NCI-H2196 (cell line): ENCODE measurements around the gene SPATA21.
"Not testable (repeated sequence)": the region's sequence is repeated elsewhere in the genome, so short reads cannot be mapped to it uniquely, and the experiment has no call there.

Experiments used
- DNase-seq: peaks from one replicate; lab custom pipeline; 2025; ENCODE audit not compliant: unreplicated experiment; lab: John Stamatoyannopoulos, UW

SPATA21 gene, protein sequence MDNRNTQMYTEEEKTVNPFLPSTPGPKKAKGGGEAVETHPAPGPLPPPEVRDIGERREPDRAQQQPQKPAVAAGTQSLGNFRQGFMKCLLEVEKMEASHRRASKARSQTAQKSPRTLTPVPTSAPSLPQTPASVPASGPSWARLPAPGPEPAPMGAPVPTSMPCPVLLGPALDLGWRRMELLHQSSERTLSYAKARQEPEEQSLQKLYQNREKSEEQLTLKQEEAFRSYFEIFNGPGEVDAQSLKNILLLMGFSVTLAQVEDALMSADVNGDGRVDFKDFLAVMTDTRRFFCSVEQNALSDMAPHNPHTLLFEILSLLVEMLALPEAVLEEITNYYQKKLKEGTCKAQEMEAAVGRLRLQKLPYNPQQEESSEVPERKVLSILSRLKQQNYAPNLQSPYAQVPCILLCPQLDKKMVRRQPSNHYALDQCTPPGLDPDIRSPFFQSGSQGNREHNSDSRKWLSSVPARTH

DNA sequence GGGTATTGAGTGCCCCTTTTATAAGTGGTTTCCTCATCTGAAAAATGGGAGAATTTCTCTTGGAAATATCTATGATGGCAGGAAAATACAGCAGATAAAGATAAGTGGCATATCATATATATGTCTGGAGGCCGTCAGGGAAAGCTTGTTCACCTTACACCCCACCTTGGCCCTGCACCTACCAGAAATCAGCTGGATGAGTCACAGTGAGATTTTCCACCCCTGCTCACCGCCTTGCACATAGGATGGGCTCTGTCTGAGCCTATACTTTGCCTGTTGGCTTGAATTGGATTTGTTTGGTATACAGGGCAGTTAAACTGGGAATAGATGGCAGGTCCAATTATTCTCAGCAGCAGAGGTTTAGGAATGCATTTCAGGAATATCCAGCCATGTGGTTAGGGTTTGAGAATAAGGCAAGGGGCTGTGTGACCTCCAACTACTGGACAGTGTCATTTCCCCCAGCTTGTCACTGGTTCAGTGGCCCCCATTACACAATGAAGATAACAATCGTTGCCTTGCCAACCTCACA lies at the start of gene SPATA21:
TSS of gene SPATA21 (minus strand) at position 479 of the 529 bp plus-strand sequence. CDS start 6,053 bp downstream, outside the sequence.
- no peak for DNase-seq

GRCh38 chr1:16487011-16487410 lies 49.8 kb upstream of the SPATA21 start:
- DNase-seq: not testable (repeated sequence)

DNA sequence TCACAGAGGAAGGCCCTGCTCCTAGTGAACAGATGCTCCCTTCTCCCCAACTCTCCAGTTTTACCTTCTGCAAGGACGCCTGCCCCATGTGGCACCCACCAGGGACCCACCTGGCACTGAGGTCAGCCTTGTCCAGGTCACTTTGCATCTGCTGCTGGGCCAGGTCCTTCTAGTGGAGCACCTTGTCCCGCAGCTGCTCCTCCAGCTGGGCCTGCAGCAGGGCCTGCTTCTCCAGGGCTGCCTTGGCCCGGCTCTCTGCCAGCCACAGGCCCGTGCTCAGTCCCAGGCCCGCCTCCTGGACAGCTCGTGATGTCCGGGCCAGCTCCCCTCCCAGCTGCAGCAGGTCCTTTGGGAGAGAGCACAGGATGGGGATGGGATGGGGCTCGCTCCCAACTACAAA lies 49.1 kb upstream of the SPATA21 start:
- not testable (repeated sequence) for DNase-seq

DNA sequence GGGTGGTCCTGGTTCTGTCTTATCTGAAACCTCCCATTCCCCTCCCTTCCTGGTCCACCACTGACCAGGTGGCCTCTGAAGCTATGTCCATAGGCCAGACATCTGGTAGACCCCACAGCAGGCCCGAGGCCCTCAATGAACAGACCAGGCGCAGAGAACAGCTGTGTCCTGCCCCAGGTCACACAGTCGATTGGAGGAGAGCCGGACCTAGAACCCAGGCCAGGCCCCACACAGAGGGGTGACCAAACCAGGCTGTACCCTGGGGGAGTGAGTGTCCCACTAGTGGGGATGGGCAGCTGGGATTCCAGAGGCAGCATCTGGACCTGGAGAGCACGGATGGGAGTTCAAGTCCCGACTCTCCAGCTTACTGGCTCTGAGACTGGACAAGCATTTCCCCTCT lies 47.7 kb upstream of the SPATA21 start:
- DNase-seq: no peak

DNA sequence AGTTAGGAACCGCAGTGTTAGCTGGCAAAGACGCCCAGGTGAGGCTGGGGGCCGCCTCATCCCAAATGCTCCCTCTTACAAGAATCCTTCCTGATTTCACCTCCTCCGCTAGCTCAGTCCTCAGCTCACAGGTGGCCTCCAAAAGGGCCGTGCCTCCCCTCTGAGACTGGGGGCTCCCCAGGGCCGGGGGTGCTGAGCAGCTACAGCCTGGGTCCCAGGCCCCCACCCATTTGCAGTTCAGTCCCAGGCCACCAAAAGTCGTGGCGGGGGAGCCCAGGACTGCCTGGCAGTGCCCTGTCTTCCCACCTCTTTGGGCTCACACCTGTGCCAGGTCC lies 47.2 kb upstream of the SPATA21 start:
- DNase-seq: no peak

DNA sequence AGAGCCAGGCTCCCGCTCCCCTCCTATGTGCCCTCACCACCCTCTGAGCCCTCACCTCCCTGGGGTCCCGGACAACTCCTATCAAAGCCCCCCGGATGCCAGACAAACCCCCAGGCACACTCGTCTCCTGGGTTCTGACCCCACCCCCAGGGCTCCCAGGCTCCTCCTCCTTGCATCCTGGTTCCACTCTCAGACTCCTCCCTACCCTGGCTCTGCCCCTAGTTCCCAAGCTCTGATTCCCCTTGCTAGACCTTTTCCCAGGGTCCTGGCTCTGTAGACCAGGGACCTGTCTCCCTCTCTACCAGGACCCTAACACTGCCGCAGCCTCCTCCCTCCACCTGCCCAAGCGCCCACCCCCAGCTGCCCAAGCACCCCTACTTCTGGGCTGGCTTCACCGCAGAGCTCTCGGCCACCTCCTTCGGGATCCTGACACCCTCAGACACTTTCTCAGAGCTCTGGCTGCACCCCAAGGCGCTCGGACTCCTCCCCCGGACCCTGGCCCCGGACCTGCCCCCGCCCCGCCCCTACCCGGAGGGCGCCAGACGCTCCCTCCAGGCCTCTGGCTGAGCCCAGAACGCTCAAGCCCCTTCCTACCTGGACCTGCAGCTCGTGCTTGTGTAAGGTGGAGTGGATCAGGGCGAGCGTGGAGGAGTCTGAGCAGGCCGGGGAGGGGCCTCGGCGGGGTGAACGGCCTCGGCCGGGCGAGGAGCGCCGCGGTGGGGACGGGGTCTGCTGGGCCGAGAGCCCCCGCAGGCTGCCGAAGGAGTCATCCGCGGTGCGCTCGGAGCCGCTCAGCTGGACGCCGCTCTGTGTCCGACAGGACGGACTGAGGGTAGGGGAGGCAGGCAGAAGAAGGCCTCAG lies 46.6 kb upstream of the SPATA21 start:
- not testable (repeated sequence) for DNase-seq

DNA sequence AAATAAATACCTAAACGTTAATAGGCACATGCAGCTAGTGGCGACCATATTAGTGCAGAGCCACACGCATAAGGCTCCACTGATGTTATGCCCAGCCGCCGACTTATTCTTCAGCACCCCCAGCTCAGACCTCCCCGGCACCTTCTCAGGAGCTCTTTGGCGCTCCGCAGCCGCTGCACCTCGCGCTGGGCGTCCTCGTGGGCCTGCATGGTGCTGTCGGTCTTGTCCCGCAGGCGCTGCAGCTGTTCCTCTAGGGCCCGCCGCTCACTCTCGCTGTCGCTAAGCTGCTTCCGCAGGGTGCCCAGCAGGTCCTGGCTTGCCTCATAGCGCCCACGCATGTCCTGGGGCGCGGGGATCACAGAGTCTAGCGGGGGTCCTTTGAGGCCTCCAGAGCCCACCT lies 45.9 kb upstream of the SPATA21 start:
- DNase-seq: not testable (repeated sequence)

DNA sequence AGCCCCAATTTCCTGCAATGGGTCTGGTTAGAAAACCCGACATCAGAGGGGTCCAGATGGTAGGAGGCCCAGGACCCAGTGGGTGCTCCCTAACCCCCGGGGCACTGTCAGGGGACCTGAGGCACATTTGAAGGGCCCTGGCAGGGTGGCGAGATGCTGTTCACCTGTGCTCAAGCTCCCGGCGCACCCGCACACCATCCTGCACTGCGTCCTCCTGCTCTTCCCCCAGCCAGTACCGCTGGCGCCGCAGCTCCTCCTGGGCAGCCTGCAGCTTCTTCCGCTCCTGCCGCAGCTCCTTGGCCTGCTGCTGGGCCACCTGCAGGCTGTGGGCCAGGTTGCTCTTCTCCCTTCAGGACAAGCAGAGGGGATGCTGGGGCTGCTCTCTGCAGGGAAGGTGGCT lies 40.9 kb upstream of the SPATA21 start:
- DNase-seq: no peak

- not testable (repeated sequence) for DNase-seq
Measured at GRCh38 chr1:16475771-16476770, 38.8 kb upstream of the SPATA21 start.

DNA sequence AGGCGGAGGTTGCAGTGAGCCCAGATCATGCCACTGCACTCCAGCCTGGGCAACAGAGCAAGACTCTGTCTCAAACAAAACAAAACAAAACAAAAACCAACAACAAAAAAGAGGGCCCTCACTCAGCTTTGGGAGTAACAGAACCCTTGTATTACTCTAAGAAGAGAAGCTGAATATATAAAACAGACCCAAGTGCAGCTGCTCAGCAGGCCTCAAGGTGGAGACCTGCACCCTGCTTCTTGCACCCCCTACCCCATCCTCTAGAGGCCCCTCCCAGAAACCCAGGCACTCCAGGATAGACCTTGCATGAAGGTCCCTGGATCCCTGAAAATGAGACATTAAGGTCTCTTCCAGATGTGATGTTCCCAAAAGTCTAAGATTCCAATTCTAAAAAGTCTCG lies 37.7 kb upstream of the SPATA21 start:
- DNase-seq: not testable (repeated sequence)

- DNase-seq: no peak
Measured at GRCh38 chr1:16474166-16474800, 37.1 kb upstream of the SPATA21 start.

DNA sequence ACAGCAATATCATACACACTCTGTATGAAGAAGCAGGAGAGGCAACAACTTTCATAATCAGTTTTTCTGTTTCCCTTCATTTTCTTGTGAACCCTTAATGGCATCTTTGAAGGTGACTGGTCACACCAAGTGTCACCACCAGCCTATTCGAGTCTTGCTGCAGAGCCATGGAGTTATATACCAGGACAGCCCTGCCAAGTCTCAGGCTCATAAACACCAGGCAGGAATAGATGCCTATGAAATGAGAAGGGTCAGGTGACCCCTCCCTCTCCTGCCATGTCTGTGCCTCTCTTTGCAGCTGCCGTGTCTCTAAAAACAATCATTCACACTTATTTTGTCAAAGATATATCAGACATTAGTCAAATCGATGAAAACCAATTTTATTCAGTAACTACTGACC lies 31.3 kb upstream of the SPATA21 start:
- no peak for DNase-seq

GRCh38 chr1:16464917-16465625 lies 27.8 kb upstream of the SPATA21 start:
- DNase-seq: no peak

- no peak for DNase-seq
Measured at GRCh38 chr1:16462773-16463330, 25.6 kb upstream of the SPATA21 start.

DNA sequence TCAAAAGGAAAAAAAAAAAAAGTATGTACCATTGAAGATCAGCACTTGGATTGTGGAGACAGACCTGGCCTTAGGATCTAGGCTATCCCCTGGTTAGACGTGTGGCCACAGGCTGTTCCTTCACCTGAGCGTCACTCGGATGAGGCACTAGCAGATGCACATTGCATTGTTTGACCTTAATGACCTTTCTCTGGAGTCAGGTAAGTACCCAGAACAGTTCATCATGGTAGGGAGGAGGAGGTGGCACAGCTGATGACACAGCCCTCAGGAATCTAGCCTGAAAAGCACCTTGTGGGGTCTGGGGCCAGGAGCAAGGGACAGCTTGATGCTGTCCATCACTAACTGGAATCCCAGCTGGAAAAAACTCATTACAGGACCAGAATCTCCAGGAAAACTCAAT lies 24.5 kb upstream of the SPATA21 start:
- DNase-seq: no peak

DNA sequence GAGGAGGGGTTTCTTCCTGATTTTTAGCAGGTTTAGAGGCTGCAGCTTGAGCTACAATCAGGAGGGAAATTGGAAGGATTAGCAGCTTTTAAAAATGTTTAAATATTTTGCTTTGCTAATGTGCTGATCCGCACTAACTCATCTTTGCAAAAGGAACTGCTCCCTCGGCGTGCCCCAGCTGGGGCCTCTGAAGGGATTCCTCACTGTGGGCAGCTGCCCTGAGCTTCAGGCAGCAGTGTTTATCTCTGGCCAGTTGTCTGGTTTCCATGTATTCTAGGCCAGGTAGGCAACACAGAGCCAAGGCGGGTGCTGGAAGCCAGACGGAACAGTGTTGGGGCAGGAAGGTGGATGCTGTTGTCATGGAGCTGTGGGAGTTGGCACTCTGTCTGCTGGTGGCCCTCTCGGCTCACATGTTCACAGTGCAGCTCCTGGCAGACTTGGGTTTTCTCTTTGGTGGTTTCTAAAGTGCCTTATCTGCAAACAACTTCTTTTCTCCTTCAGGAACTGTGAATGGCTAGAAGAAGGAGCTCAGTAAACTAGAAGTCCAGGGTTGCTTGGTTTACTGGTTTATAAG lies 22.2 kb upstream of the SPATA21 start:
- DNase-seq: no peak

DNA sequence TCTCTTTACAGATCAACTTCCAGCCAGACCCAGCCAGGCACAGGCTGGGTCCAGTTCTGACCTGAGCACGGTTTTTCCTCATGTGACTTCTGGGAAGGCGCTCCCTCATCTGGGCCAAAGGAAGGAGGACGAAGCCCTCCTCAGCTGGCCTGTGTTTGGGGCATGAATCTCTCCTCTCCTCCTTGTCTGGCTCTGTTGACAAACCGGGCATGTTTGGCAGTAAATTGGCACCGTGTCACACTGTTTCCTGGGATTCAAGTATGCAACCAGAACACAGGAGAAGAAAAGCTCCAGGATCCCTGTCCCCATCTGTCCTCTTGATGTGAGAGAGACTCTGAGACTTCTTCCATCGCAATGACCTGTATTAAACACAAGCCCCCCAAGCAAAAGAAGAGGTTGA lies 21.6 kb upstream of the SPATA21 start:
- no peak for DNase-seq

DNA sequence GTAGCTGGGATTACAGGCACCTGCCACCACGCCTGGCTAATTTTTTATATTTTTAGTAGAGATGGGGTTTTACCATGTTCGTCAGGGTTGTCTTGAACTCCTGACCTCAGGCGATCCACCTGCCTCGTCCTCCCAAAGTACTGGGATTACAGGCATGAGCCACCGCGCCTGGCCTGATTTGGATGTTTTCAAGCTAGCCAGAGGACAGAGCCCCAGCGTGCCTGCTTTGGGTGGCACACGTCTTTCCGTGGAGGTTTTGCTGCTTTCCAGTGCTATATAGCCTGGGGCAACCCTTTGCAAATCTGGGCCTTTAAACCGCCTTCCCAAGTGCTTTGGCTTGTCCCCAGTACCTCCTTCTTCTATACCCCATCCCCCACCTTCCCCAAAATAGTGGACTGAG lies 18.9 kb upstream of the SPATA21 start:
- not testable (repeated sequence) for DNase-seq

DNA sequence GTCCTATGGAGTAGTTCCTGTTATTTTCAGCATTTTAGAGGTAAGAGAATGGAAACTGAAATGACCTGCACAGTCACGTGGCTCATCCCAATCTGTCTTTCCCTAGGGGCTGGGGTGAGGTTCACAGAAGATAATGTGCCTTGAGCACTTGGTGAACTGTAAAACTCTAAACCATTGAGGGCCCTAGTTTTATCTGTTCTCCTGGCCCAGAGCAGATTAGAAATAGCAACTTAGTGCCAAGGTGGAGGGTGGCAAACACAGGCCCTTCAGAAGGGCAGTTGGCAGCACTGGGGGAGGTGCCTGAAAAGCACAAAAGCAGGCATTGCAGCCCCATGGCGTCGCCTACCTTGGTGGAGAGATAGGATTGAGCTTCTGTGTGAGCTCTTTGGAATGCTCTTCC lies 17.7 kb upstream of the SPATA21 start:
- DNase-seq: not testable (repeated sequence)
